Natural killer cell (primary cell): ENCODE measurements around the gene IGF1R. TPM values are rescaled to one million over a fixed set of nuclear protein-coding genes. Genes with fewer than 3 reads are reported as not detected.

Source experiments
- ATAC-seq, 3 donors: fragments of 150-1000 bp in 2 of 3; fragments of 200-7000 bp in 1 of 3; cut with Tn5 transposase; 1 replicate in 1 of 3; 2 replicates in 2 of 3; pipeline ENCODE4 v1.10.0; 2021; ENCODE audit warnings: mild to moderate bottlenecking in 2 of 3, moderate library complexity in 2 of 3
- DNase-seq, 2 donors: peaks; one replicate each; pipeline versions ENCODE4 v3.0.0 to v3.0.0-alpha.2; 2013 to 2021; ENCODE audit warnings: mixed read lengths in 1 of 2
- H3K27ac ChIP-seq: one replicate; pipeline ENCODE4 v1.5.1; 2013; ENCODE audit warnings: mild to moderate bottlenecking, low read length
- H3K27me3 ChIP-seq: one replicate; pipeline ENCODE4 v1.6.1; 2013; ENCODE audit warnings: low read length; ENCODE audit not compliant: control insufficient read depth, insufficient read depth
- H3K36me3 ChIP-seq: one replicate; pipeline ENCODE4 v1.6.1; 2013; ENCODE audit warnings: low read length; ENCODE audit not compliant: control insufficient read depth, insufficient read depth
- H3K4me1 ChIP-seq: one replicate; pipeline ENCODE4 v1.6.1; 2013; ENCODE audit warnings: low read length; ENCODE audit not compliant: control insufficient read depth, insufficient read depth
- H3K4me3 ChIP-seq: one replicate; pipeline ENCODE4 v1.5.1; 2013; ENCODE audit warnings: low read length
- H3K9me3 ChIP-seq: one replicate; pipeline ENCODE4 v1.6.1; 2013; ENCODE audit warnings: low read length; ENCODE audit not compliant: control insufficient read depth, insufficient read depth
- H3K27ac Mint-ChIP-seq, 2 donors: one replicate each; pipeline ENCODE4 v1.8.0; 2022; ENCODE audit warnings: mild to moderate bottlenecking in 2 of 2, mixed read lengths in 2 of 2, moderate library complexity in 1 of 2
- H3K27me3 Mint-ChIP-seq, 2 donors: one replicate each; pipeline ENCODE4 v1.8.0; 2022; ENCODE audit warnings: low read depth in 2 of 2, mixed read lengths in 2 of 2
- H3K36me3 Mint-ChIP-seq: one replicate; pipeline ENCODE4 v1.8.0; 2022; ENCODE audit warnings: mixed read lengths
- H3K4me1 Mint-ChIP-seq, 2 donors: one replicate each; pipeline ENCODE4 v1.8.0; 2022; ENCODE audit warnings: mixed read lengths in 2 of 2
- H3K4me3 Mint-ChIP-seq: one replicate; pipeline ENCODE4 v1.8.0; 2022; ENCODE audit warnings: mild to moderate bottlenecking, moderate library complexity, mixed read lengths
- H3K9me3 Mint-ChIP-seq, 2 donors: one replicate each; pipeline ENCODE4 v1.8.0; 2022; ENCODE audit warnings: mixed read lengths in 2 of 2
- WGBS: methylation state at CpG from one replicate; pipeline ENCODE4 v1.1.7; 2013; ENCODE audit warnings: missing lambda C conversion rate; ENCODE audit not compliant: insufficient coverage; 5-methylcytosine and 5-hydroxymethylcytosine counted together
- intact Hi-C: fragments of 100-400 bp; cut with micrococcal nuclease; formaldehyde crosslinking; loops from one replicate; pipeline ENCODE4 v1.14.2; 2022
- total RNA-seq, 4 donors: library from RNA; stranded (reverse); fragments of 120-200 nt in 1 of 4; gene quantifications; one replicate each; pipeline versions ENCODE4 v1.2.3 to v1.2.4, GENCODE V29; 2013 to 2022
- TF ChIP-seq, protein P1 (sequence below): fragments of 200-600 bp; IDR thresholded peaks from one replicate; pipeline ENCODE4 v1.8.0; 2022; ENCODE audit warnings: antibody characterized with exemption

Gene IGF1R
- total RNA-seq, 3 donors from 2014 or later (not counting 1 experiment from before 2014, with no cell fraction given), result 47.3 to 50.7 (median 49.0) TPM

DNA sequence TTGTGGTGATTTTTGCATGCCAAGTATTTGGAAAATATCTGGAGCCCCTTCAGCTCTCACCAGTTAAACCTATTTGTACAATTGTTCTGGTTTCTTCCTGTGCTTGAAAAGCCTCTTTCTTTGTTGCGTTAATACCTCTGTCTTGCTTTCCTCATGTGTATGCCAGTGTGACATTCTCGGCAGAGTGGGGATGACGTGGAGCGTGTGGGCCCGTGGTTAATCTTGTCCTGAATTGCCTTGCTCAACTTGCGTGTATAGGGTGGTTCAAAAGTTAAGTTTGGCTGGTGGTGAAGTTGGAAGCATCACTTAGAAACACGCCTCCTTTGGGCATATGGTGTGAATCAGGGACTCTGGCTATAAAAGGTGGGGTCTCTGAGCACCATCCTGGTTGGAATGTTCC is 67.1 kb downstream of the IGF1R start:
- Histone ChIP-seq H3K27ac (no peak overlapping the region), H3K4me1 (peaks cover 28% of the 10 kb centered on the region), H3K9me3 (peaks cover 6% of the 10 kb centered on the region), H3K27me3 (no peaks in the 10 kb centered on the region), H3K36me3 (peaks cover 4% of the 10 kb centered on the region), H3K4me3 (no peak overlapping the region)
- peaks cover 2 to 9% of the 10 kb centered on the region in 2 donors for H3K9me3 Mint-ChIP-seq
- no peak for ATAC-seq
- peaks cover 59 to 72% of the 10 kb centered on the region in 2 donors for H3K4me1 Mint-ChIP-seq
- 95% methylated on average over 7 of the region's 7 CpGs for WGBS
- H3K4me3 Mint-ChIP-seq, result no peak overlapping the region
- H3K27ac Mint-ChIP-seq, result peak overlapping the region in 1 of 2 donors; percentile 2
- intact Hi-C loops, result no loop called here
- H3K27me3 Mint-ChIP-seq, result no peaks in the 10 kb centered on the region
- no peaks in the 10 kb centered on the region for H3K36me3 Mint-ChIP-seq
- TF ChIP-seq, protein P1, sequence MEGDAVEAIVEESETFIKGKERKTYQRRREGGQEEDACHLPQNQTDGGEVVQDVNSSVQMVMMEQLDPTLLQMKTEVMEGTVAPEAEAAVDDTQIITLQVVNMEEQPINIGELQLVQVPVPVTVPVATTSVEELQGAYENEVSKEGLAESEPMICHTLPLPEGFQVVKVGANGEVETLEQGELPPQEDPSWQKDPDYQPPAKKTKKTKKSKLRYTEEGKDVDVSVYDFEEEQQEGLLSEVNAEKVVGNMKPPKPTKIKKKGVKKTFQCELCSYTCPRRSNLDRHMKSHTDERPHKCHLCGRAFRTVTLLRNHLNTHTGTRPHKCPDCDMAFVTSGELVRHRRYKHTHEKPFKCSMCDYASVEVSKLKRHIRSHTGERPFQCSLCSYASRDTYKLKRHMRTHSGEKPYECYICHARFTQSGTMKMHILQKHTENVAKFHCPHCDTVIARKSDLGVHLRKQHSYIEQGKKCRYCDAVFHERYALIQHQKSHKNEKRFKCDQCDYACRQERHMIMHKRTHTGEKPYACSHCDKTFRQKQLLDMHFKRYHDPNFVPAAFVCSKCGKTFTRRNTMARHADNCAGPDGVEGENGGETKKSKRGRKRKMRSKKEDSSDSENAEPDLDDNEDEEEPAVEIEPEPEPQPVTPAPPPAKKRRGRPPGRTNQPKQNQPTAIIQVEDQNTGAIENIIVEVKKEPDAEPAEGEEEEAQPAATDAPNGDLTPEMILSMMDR, result no peak
- DNase-seq, result no peak

DNA sequence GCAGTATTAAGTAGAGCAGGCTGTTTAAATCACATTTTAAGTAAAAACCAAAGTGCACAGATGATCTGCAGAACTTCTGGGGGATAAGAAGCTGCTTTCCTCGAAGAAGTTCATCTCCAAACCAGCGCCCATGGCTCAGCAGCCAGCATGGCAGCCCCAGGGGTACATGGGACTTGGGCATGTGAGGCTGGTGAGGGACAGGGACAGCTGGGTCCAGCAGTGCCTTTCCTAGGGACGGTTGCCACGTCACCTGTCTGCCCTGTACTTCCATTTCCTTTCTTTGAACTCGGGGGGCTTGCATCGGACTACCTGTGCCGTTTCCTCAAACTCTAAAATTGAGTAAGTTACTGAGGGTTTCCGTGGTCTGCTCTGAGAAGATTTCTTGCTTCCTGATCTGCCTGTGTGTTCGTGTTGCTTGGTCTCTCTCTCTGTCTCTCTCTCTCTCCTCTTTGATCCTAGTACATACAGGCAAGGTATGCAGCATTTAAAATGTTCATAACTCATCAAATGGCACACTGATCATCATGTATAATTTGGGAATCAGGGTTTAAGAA is 67.6 kb downstream of the IGF1R start:
- Histone ChIP-seq H3K9me3 (peaks cover 6% of the 10 kb centered on the region), H3K4me3 (no peak overlapping the region), H3K27me3 (no peaks in the 10 kb centered on the region), H3K36me3 (peaks cover 4% of the 10 kb centered on the region), H3K4me1 (peaks cover 28% of the 10 kb centered on the region), H3K27ac (no peak overlapping the region)
- ATAC-seq, result no peak
- DNase-seq, result peak in 1 of 2 donors; percentile 37
- 21% methylated on average over 9 of the region's 9 CpGs for WGBS
- intact Hi-C loops, result no loop called here
- TF ChIP-seq, protein P1, result no peak
- H3K9me3 Mint-ChIP-seq, result peaks cover 2 to 9% of the 10 kb centered on the region in 2 donors
- H3K27me3 Mint-ChIP-seq, result no peaks in the 10 kb centered on the region
- H3K27ac Mint-ChIP-seq, result peak overlapping the region in 1 of 2 donors; percentile 37
- H3K4me3 Mint-ChIP-seq, result no peak overlapping the region
- H3K4me1 Mint-ChIP-seq, result peaks cover 62 to 78% of the 10 kb centered on the region in 2 donors
- H3K36me3 Mint-ChIP-seq, result no peaks in the 10 kb centered on the region

DNA sequence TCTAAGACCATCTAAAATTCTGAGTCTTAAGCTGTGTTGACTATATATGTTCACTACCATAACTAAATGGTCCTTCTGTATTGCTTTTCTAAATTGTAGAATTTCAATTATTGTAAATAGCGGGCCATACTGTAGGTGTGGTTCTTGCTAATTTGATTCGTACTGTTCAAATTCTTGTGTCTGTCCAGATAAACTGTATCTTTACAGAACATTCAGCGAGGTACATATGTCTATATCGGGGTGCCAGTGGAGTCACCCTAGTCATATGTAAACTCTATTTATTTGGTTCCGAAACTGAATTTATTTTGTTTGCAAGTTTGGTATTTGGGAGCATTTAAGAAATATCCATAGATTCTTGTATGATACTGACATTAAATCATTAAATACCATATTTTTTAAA is 69.0 kb downstream of the IGF1R start:
- H3K9me3 ChIP-seq, result no peaks in the 10 kb centered on the region
- no peaks in the 10 kb centered on the region for H3K36me3 ChIP-seq
- WGBS, result 96% methylated on average over 4 of the region's 5 CpGs
- TF ChIP-seq, protein P1, result no peak
- H3K27me3 ChIP-seq, result no peaks in the 10 kb centered on the region
- Mint-ChIP-seq H3K36me3 (no peaks in the 10 kb centered on the region), H3K9me3 (no peaks in the 10 kb centered on the region), H3K27ac (no peak overlapping the region), H3K4me3 (no peak overlapping the region), H3K27me3 (no peaks in the 10 kb centered on the region), H3K4me1 (peaks cover 76 to 81% of the 10 kb centered on the region in 2 donors)
- peaks cover 32% of the 10 kb centered on the region for H3K4me1 ChIP-seq
- DNase-seq (no peak), ATAC-seq (no peak)
- H3K27ac ChIP-seq, result no peak overlapping the region
- intact Hi-C loops, result no loop called here
- no peak overlapping the region for H3K4me3 ChIP-seq

DNA sequence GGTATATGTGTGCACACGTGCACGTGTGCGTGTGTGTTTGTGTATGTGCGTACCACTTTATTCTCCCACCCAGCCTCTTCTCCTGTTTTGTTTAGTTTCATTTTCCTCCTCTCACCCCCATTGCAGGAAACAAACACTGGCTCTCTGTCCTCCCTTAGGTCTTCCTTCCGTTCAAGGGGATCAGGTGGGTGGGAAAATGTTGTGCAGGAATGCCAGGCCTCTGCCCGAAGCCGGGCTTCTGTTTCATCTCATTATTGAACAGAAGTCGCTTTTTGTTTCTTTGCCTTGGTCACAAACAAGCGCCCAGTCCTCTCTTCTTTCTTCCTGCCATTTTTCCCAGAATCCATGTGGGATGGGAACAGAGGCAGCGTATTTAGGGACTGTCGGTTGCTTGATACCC is 69.6 kb downstream of the IGF1R start:
- Mint-ChIP-seq H3K36me3 (no peaks in the 10 kb centered on the region), H3K27me3 (no peaks in the 10 kb centered on the region), H3K4me3 (no peak overlapping the region), H3K9me3 (no peaks in the 10 kb centered on the region), H3K4me1 (peaks cover 80% of the 10 kb centered on the region in 2 donors), H3K27ac (peak overlapping the region in 1 of 2 donors; percentile 43)
- Histone ChIP-seq H3K27me3 (no peaks in the 10 kb centered on the region), H3K36me3 (no peaks in the 10 kb centered on the region), H3K9me3 (no peaks in the 10 kb centered on the region), H3K4me3 (no peak overlapping the region), H3K4me1 (peaks cover 30% of the 10 kb centered on the region), H3K27ac (no peak overlapping the region)
- ATAC-seq, result no peak
- DNase-seq, result no peak
- 96% methylated on average over 11 of the region's 11 CpGs for WGBS
- intact Hi-C loops, result no loop called here
- TF ChIP-seq, protein P1, result no peak
